ENCODE measurements around the gene DOCK2.

The DOCK2 gene

DNA sequence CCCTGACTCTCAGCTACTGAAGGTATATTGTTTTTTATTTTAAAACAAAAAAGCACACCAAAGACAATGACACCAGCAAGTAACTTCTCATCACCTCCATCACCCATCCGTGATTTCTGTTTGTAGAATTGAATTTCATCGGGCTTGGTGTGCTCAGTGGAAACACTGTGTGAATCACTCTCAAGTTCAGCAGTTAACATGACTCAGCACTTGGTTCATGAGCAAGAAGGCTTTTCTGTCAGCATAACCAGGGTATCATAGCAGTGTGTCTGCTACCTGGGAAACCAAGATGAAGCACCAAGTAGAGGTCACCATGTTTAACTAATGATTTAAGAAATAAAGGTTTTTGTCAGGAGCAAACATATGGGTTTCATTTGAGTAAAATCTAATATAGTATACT, 219.5 kb downstream of the DOCK2 start:
- H4K20me1 ChIP-seq (ENCODE audit: insufficient read depth, low read length, poor library complexity, severe bottlenecking): no peaks in the 10 kb centered on the region
- H3K4me2 ChIP-seq (ENCODE audit: low read depth, low read length, poor library complexity, severe bottlenecking): no peak overlapping the region
- no peaks in the 10 kb centered on the region for H3K27me3 ChIP-seq (ENCODE audit: insufficient read depth, low read length, poor library complexity, severe bottlenecking)
- H3K36me3 ChIP-seq (ENCODE audit: insufficient read depth, low read length): peaks cover 9% of the 10 kb centered on the region; the same call in 1 of the 2 replicates
- no peaks in the 10 kb centered on the region for H3F3A ChIP-seq (ENCODE audit: low read depth)
- no peaks in the 10 kb centered on the region for H3K9me2 ChIP-seq (replicated peaks; ENCODE audit: low read depth, low read length)
- TF ChIP-seq EZH2phosphoT487 (IDR thresholded peaks at IDR 0.05; ENCODE audit: borderline replicate concordance): no peak
- no peak for TF ChIP-seq CTCF (conservative IDR thresholded peaks at IDR 0.05; ENCODE audit: low read length)
- H3K9me3 ChIP-seq (ENCODE audit: insufficient read depth, low read depth, low read length): peaks cover 4% of the 10 kb centered on the region; the same call in 1 of the 2 replicates
- H3K4me3 ChIP-seq (ENCODE audit: low read length, poor library complexity, severe bottlenecking): no peak overlapping the region
- H3K79me2 ChIP-seq (ENCODE audit: insufficient read depth, low read length): no peaks in the 10 kb centered on the region
- H3K9ac ChIP-seq (ENCODE audit: low read depth, low read length, poor library complexity, severe bottlenecking): no peak overlapping the region
- no peak overlapping the region for H2AFZ ChIP-seq (ENCODE audit: low read length)
- peaks cover 11% of the 10 kb centered on the region for H3K4me1 ChIP-seq (ENCODE audit: insufficient read depth, low read length, poor library complexity, severe bottlenecking)

DNA sequence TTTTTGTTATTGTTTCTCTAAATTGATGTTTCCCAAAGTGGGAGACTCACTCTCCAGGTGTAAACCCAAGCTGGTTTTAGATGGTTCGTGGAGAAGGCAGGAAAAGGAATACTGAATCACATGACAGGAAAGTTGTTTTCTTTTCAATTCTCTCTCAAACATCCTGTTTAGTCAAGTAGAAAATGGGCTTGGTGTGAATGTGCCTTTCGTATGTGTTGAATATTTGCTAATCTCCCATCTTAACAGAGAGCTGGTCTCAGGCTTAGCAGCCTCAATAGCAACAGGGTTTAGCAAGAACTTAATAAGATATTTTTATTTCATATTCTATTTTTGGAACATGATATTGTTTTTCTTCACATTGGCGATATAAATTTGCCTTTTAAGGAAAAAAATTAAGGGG, 223.5 kb downstream of the DOCK2 start:
- Histone ChIP-seq H3K4me3 (ENCODE audit: low read length, poor library complexity, severe bottlenecking) (no peak overlapping the region), H3K9ac (ENCODE audit: low read depth, low read length, poor library complexity, severe bottlenecking) (no peak overlapping the region), H3K4me1 (ENCODE audit: insufficient read depth, low read length, poor library complexity, severe bottlenecking) (peaks cover 21% of the 10 kb centered on the region), H3K36me3 (ENCODE audit: insufficient read depth, low read length) (no peaks in the 10 kb centered on the region), H2AFZ (ENCODE audit: low read length) (no peak overlapping the region), H3F3A (ENCODE audit: low read depth) (no peaks in the 10 kb centered on the region), H3K9me3 (ENCODE audit: insufficient read depth, low read depth, low read length) (no peaks in the 10 kb centered on the region), H3K4me2 (ENCODE audit: low read depth, low read length, poor library complexity, severe bottlenecking) (no peak overlapping the region), H3K9me2 (replicated peaks; ENCODE audit: low read depth, low read length) (no peaks in the 10 kb centered on the region), H4K20me1 (ENCODE audit: insufficient read depth, low read length, poor library complexity, severe bottlenecking) (no peaks in the 10 kb centered on the region), H3K27me3 (ENCODE audit: insufficient read depth, low read length, poor library complexity, severe bottlenecking) (no peaks in the 10 kb centered on the region), H3K79me2 (ENCODE audit: insufficient read depth, low read length) (no peaks in the 10 kb centered on the region)
- no peak for TF ChIP-seq CTCF (conservative IDR thresholded peaks at IDR 0.05; ENCODE audit: low read length)
- no peak for TF ChIP-seq EZH2phosphoT487 (IDR thresholded peaks at IDR 0.05; ENCODE audit: borderline replicate concordance)

GRCh38 chr5:169861433-169861832, 224.4 kb downstream of the DOCK2 start:
- H3K36me3 ChIP-seq (ENCODE audit: insufficient read depth, low read length): no peaks in the 10 kb centered on the region
- no peaks in the 10 kb centered on the region for H3K79me2 ChIP-seq (ENCODE audit: insufficient read depth, low read length)
- H3K4me2 ChIP-seq (ENCODE audit: low read depth, low read length, poor library complexity, severe bottlenecking): no peak overlapping the region
- no peaks in the 10 kb centered on the region for H3F3A ChIP-seq (ENCODE audit: low read depth)
- no peak overlapping the region for H2AFZ ChIP-seq (ENCODE audit: low read length)
- no peaks in the 10 kb centered on the region for H4K20me1 ChIP-seq (ENCODE audit: insufficient read depth, low read length, poor library complexity, severe bottlenecking)
- no peak overlapping the region for H3K4me3 ChIP-seq (ENCODE audit: low read length, poor library complexity, severe bottlenecking)
- no peak overlapping the region for H3K9ac ChIP-seq (ENCODE audit: low read depth, low read length, poor library complexity, severe bottlenecking)
- peaks cover 21% of the 10 kb centered on the region for H3K4me1 ChIP-seq (ENCODE audit: insufficient read depth, low read length, poor library complexity, severe bottlenecking)
- no peaks in the 10 kb centered on the region for H3K9me3 ChIP-seq (ENCODE audit: insufficient read depth, low read depth, low read length)
- TF ChIP-seq EZH2phosphoT487 (IDR thresholded peaks at IDR 0.05; ENCODE audit: borderline replicate concordance) (no peak), CTCF (conservative IDR thresholded peaks at IDR 0.05; ENCODE audit: low read length) (no peak)
- H3K9me2 ChIP-seq (replicated peaks; ENCODE audit: low read depth, low read length): no peaks in the 10 kb centered on the region
- no peaks in the 10 kb centered on the region for H3K27me3 ChIP-seq (ENCODE audit: insufficient read depth, low read length, poor library complexity, severe bottlenecking)

Data from Loucy (cell line).